Measurements from ENCODE around the gene UBA7.
A peak's percentile ranks its signal among the peaks of the same experiment; 100 is the strongest.
"Not testable (repeated sequence)": the region's sequence is repeated elsewhere in the genome, so short reads cannot be mapped to it uniquely, and the experiment has no call there.

UBA7 gene

GRCh38 chr3:49813497-49814174 lies at the start of gene UBA7:
Gene UBA7, minus strand, starts transcription at chr3:49813953. Its CDS starts 166 bp downstream, at chr3:49813787.
- DNase-seq (ENCODE audit: low read depth in 2 of 2, low spot score in 1 of 2) = no peak

GRCh38 chr3:49859576-49860305 lies 46.0 kb upstream of the UBA7 start:
- DNase-seq (ENCODE audit: low read depth in 2 of 2, low spot score in 1 of 2) = no peak

GRCh38 chr3:49856181-49857005 lies 42.6 kb upstream of the UBA7 start, which contains the start of gene TRAIP:
Gene TRAIP, minus strand, starts transcription at chr3:49856564. Its CDS starts 111 bp downstream, at chr3:49856453.
- peak; percentile 83 to 91 for DNase-seq (ENCODE audit: low read depth in 2 of 2, low spot score in 1 of 2)

- DNase-seq (ENCODE audit: low read depth in 2 of 2, low spot score in 1 of 2) = no peak
Observed at GRCh38 chr3:49855662-49856061, 41.9 kb upstream of the UBA7 start.

- DNase-seq (ENCODE audit: low read depth in 2 of 2, low spot score in 1 of 2) = no peak
Observed at GRCh38 chr3:49845694-49846093, 31.9 kb upstream of the UBA7 start.

GRCh38 chr3:49844464-49845183 lies 30.9 kb upstream of the UBA7 start:
- no peak for DNase-seq (ENCODE audit: low read depth in 2 of 2, low spot score in 1 of 2)

GRCh38 chr3:49842843-49843517 lies 29.2 kb upstream of the UBA7 start:
- DNase-seq (ENCODE audit: low read depth in 2 of 2, low spot score in 1 of 2) = no peak

GRCh38 chr3:49841806-49842205 lies 28.1 kb upstream of the UBA7 start:
- DNase-seq (ENCODE audit: low read depth in 2 of 2, low spot score in 1 of 2) = no peak

GRCh38 chr3:49841126-49841696 lies 27.5 kb upstream of the UBA7 start:
- DNase-seq (ENCODE audit: low read depth in 2 of 2, low spot score in 1 of 2) = no peak

GRCh38 chr3:49840388-49840787 lies 26.6 kb upstream of the UBA7 start:
- DNase-seq (ENCODE audit: low read depth in 2 of 2, low spot score in 1 of 2) = no peak

GRCh38 chr3:49839193-49839809 lies 25.5 kb upstream of the UBA7 start:
- DNase-seq (ENCODE audit: low read depth in 2 of 2, low spot score in 1 of 2) = peak; percentile 60 to 66

GRCh38 chr3:49831341-49831740 lies 17.6 kb upstream of the UBA7 start:
- DNase-seq (ENCODE audit: low read depth in 2 of 2, low spot score in 1 of 2) = no peak

- DNase-seq (ENCODE audit: low read depth in 2 of 2, low spot score in 1 of 2) = no peak
Observed at GRCh38 chr3:49826016-49826415, 12.3 kb upstream of the UBA7 start.

- not testable (repeated sequence) for DNase-seq (ENCODE audit: low read depth in 2 of 2, low spot score in 1 of 2)
Observed at GRCh38 chr3:49823131-49823530, 9.4 kb upstream of the UBA7 start.

- DNase-seq (ENCODE audit: low read depth in 2 of 2, low spot score in 1 of 2) = no peak
Observed at GRCh38 chr3:49812916-49813496, 747 bp downstream of the UBA7 start.

GRCh38 chr3:49807431-49808114 lies 6.2 kb downstream of the UBA7 start:
- DNase-seq (ENCODE audit: low read depth in 2 of 2, low spot score in 1 of 2) = no peak

- DNase-seq (ENCODE audit: low read depth in 2 of 2, low spot score in 1 of 2) = no peak
Observed at GRCh38 chr3:49806850-49807249, 6.9 kb downstream of the UBA7 start.

GRCh38 chr3:49805897-49806701 lies 7.7 kb downstream of the UBA7 start:
- DNase-seq (ENCODE audit: low read depth in 2 of 2, low spot score in 1 of 2) = no peak
